GM18858 (cell line): ENCODE measurements around the gene EP300.
"Not testable (repeated sequence)": the region's sequence is repeated elsewhere in the genome, so short reads cannot be mapped to it uniquely, and the experiment has no call there.

Experiments used
- ATAC-seq: cut with Tn5 transposase; IDR thresholded peaks from one replicate; pipeline ENCODE4 v1.9.1; 2021; ENCODE audit not compliant: unreplicated experiment

The EP300 gene

GRCh38 chr22:41146573-41146972, 54.2 kb downstream of the EP300 start:
- ATAC-seq: no peak

- no peak for ATAC-seq
Measured at GRCh38 chr22:41147722-41148121, 55.3 kb downstream of the EP300 start.

- ATAC-seq: no peak
Measured at GRCh38 chr22:41152902-41153301, 60.5 kb downstream of the EP300 start.

GRCh38 chr22:41157083-41157482, 64.7 kb downstream of the EP300 start:
- ATAC-seq: no peak

- ATAC-seq: no peak
Measured at GRCh38 chr22:41169157-41169556, 76.8 kb downstream of the EP300 start.

GRCh38 chr22:41171996-41172395, 79.6 kb downstream of the EP300 start:
- ATAC-seq: no peak

- ATAC-seq: no peak
Measured at GRCh38 chr22:41175546-41175945, 83.2 kb downstream of the EP300 start.

GRCh38 chr22:41177040-41177621, 84.7 kb downstream of the EP300 start:
- no peak for ATAC-seq

GRCh38 chr22:41177622-41178424, 85.4 kb downstream of the EP300 start:
- no peak for ATAC-seq

- no peak for ATAC-seq
Measured at GRCh38 chr22:41178425-41178975, 86.1 kb downstream of the EP300 start.

- not testable (repeated sequence) for ATAC-seq
Measured at GRCh38 chr22:41180362-41180761, 88.0 kb downstream of the EP300 start.

- no peak for ATAC-seq
Measured at GRCh38 chr22:41180926-41181325, 88.5 kb downstream of the EP300 start.

- ATAC-seq: no peak
Measured at GRCh38 chr22:41181349-41182241, 89.2 kb downstream of the EP300 start.

GRCh38 chr22:41184679-41185078, 92.3 kb downstream of the EP300 start:
- ATAC-seq: no peak

GRCh38 chr22:41191467-41191866, 99.1 kb downstream of the EP300 start:
- ATAC-seq: no peak

- ATAC-seq: no peak
Measured at GRCh38 chr22:41193829-41194228, 101.4 kb downstream of the EP300 start.

GRCh38 chr22:41197038-41197972, 104.9 kb downstream of the EP300 start:
- ATAC-seq: peak; percentile 60

GRCh38 chr22:41198027-41198580, 105.7 kb downstream of the EP300 start:
- ATAC-seq: no peak

GRCh38 chr22:41201141-41201540, 108.7 kb downstream of the EP300 start:
- ATAC-seq: no peak

- no peak for ATAC-seq
Measured at GRCh38 chr22:41203118-41203517, 110.7 kb downstream of the EP300 start.
